Caki2 (cell line): Measurements from ENCODE around the gene RCCD1. TPM values are rescaled to one million over a fixed set of nuclear protein-coding genes. Genes with fewer than 3 reads are reported as not detected.
A peak's percentile ranks its signal among the peaks of the same experiment; 100 is the strongest.
"Not testable (repeated sequence)": the region's sequence is repeated elsewhere in the genome, so short reads cannot be mapped to it uniquely, and the experiment has no call there.

ENCODE experiments used
- DNase-seq: peaks from one replicate; pipeline ENCODE4 v3.0.0-alpha.2; 2015; ENCODE audit warnings: low read depth
- in situ Hi-C: cut with HindIII; loops from 2 replicates; pipeline ENCODE4 v1.10.0; 2016; ENCODE audit warnings: low sequenced_read_pairs, low pct_unique_long_range_greater_than_20kb, mixed read lengths
- total RNA-seq: library from RNA; depleted of rRNA; stranded (reverse); fragments of >200 nt; shearing (Covaris generic); gene quantifications from 2 replicates; pipeline ENCODE4 v1.2.3, GENCODE V29; 2014; ENCODE audit warnings: low replicate concordance; rRNA removed

RCCD1 gene
- 45.0 and 70.4 TPM in 2 replicates for total RNA-seq

- peak; percentile 90 for DNase-seq
- in situ Hi-C loops = no loop called here
Measured at GRCh38 chr15:90954712-90955623, at the start of gene RCCD1. RCCD1 (plus strand) TSS chr15:90954884; CDS start chr15:90956735, 1,851 bp downstream.

GRCh38 chr15:90905306-90906180, 49.1 kb upstream of the RCCD1 start:
- DNase-seq = no peak
- in situ Hi-C loops = no loop called here

- no peak for DNase-seq
- in situ Hi-C loops = no loop called here
Measured at GRCh38 chr15:90906181-90906849, 48.4 kb upstream of the RCCD1 start.

GRCh38 chr15:90907051-90907660, 47.5 kb upstream of the RCCD1 start:
- in situ Hi-C loops = no loop called here
- DNase-seq = no peak

GRCh38 chr15:90907838-90908507, 46.7 kb upstream of the RCCD1 start:
- in situ Hi-C loops = no loop called here
- DNase-seq = no peak

- in situ Hi-C loops, DNase-seq: not testable (repeated sequence)
Measured at GRCh38 chr15:90909449-90909848, 45.2 kb upstream of the RCCD1 start.

- no peak for DNase-seq
- in situ Hi-C loops = no loop called here
Measured at GRCh38 chr15:90909976-90910375, 44.7 kb upstream of the RCCD1 start.

GRCh38 chr15:90910441-90911301, 44.0 kb upstream of the RCCD1 start:
- in situ Hi-C loops = no loop called here
- no peak for DNase-seq

- no peak for DNase-seq
- in situ Hi-C loops = no loop called here
Measured at GRCh38 chr15:90911302-90911623, 43.4 kb upstream of the RCCD1 start.

GRCh38 chr15:90911906-90912769, 42.5 kb upstream of the RCCD1 start:
- in situ Hi-C loops = no loop called here
- no peak for DNase-seq

- in situ Hi-C loops = no loop called here
- DNase-seq = no peak
Measured at GRCh38 chr15:90912770-90913075, 42.0 kb upstream of the RCCD1 start.

- in situ Hi-C loops = no loop called here
- DNase-seq = no peak
Measured at GRCh38 chr15:90913398-90913944, 41.2 kb upstream of the RCCD1 start.

GRCh38 chr15:90914305-90915080, 40.2 kb upstream of the RCCD1 start:
- no peak for DNase-seq
- in situ Hi-C loops = no loop called here

- DNase-seq = no peak
- in situ Hi-C loops = no loop called here
Measured at GRCh38 chr15:90915216-90915807, 39.4 kb upstream of the RCCD1 start.
